Loucy (cell line): ENCODE data around the gene PYCARD.

Source experiments
- EZH2phosphoT487 ChIP-seq: fragments of 200-600 bp; IDR thresholded peaks from 2 replicates; pipeline ENCODE4 v1.6.1; 2018; ENCODE audit warnings: antibody characterized with exemption, mild to moderate bottlenecking, moderate library complexity, borderline replicate concordance
- TF ChIP-seq, protein P1 (sequence below): fragments of 200-600 bp; sonication (generic); conservative IDR thresholded peaks from 2 replicates; pipeline ENCODE4 v1.5.1; 2014; ENCODE audit warnings: mild to moderate bottlenecking, antibody characterized with exemption, low read length

DNA sequence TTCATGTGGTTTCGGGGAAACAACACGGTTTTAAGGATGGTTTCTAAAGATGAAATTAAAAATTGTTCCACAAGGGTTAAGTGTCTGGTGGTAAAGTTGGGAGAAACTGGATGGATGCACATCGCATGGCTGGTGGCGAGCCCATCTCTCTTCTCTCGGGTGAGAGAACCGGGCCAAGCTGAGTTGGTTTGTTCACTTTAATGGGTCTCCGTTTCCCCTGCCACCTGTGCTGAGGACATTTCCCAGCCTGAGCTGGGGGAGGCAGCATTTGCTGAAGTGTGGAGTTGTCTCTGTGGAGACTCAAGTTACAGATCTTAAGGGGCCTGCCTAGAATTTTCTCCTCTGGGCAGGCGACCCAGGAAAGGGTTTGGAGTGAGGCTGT lies 14.8 kb downstream of the PYCARD start:
- TF ChIP-seq, protein P1, sequence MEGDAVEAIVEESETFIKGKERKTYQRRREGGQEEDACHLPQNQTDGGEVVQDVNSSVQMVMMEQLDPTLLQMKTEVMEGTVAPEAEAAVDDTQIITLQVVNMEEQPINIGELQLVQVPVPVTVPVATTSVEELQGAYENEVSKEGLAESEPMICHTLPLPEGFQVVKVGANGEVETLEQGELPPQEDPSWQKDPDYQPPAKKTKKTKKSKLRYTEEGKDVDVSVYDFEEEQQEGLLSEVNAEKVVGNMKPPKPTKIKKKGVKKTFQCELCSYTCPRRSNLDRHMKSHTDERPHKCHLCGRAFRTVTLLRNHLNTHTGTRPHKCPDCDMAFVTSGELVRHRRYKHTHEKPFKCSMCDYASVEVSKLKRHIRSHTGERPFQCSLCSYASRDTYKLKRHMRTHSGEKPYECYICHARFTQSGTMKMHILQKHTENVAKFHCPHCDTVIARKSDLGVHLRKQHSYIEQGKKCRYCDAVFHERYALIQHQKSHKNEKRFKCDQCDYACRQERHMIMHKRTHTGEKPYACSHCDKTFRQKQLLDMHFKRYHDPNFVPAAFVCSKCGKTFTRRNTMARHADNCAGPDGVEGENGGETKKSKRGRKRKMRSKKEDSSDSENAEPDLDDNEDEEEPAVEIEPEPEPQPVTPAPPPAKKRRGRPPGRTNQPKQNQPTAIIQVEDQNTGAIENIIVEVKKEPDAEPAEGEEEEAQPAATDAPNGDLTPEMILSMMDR = no peak
- TF ChIP-seq EZH2phosphoT487 = no peak
